Left ventricle myocardium inferior (tissue), 1 donor: Measurements from ENCODE around the gene IFI35. TPM values are rescaled to one million over a fixed set of nuclear protein-coding genes. Genes with fewer than 3 reads are reported as not detected.

Experiments used
- DNase-seq: peaks from one replicate; pipeline ENCODE4 v3.0.0-alpha.2; 2020
- H3K27ac ChIP-seq: fragments of 200-600 bp; replicated peaks from 2 replicates; pipeline ENCODE4 v1.8.0; 2021
- H3K27me3 ChIP-seq: fragments of 200-600 bp; 2 replicates; pipeline ENCODE4 v1.8.0; 2021; ENCODE audit warnings: low read depth
- H3K36me3 ChIP-seq: fragments of 200-600 bp; 2 replicates; pipeline ENCODE4 v1.8.0; 2021
- H3K4me1 ChIP-seq: fragments of 200-600 bp; 2 replicates; pipeline ENCODE4 v1.8.0; 2021
- H3K4me3 ChIP-seq: fragments of 200-600 bp; 2 replicates; pipeline ENCODE4 v1.8.0; 2021; ENCODE audit warnings: mild to moderate bottlenecking, moderate library complexity
- H3K9me3 ChIP-seq: fragments of 200-600 bp; replicated peaks from 2 replicates; pipeline ENCODE4 v1.8.0; 2021
- CTCF ChIP-seq: fragments of 200-600 bp; IDR thresholded peaks from 2 replicates; pipeline ENCODE4 v1.8.0; 2021; ENCODE audit warnings: antibody characterized with exemption, mild to moderate bottlenecking, borderline replicate concordance
- intact Hi-C: fragments of 100-400 bp; cut with micrococcal nuclease; formaldehyde crosslinking; loops from one replicate; pipeline ENCODE4 v1.11.0; 2022
- total RNA-seq: library from RNA; stranded (reverse); fragmentation: NEBNext Ultra II Directional; extraction: Animal tissue kit (Norgen Biotek cat#: 25700); gene quantifications from one replicate; pipeline ENCODE4 v1.2.1, GENCODE V29; 2021
- donor health status: DM: no; HTN: yes; CAD: no; lungs with severe emphysema.

Gene IFI35
- total RNA-seq, 1 donor from 2014 or later = 11.5 TPM

DNA sequence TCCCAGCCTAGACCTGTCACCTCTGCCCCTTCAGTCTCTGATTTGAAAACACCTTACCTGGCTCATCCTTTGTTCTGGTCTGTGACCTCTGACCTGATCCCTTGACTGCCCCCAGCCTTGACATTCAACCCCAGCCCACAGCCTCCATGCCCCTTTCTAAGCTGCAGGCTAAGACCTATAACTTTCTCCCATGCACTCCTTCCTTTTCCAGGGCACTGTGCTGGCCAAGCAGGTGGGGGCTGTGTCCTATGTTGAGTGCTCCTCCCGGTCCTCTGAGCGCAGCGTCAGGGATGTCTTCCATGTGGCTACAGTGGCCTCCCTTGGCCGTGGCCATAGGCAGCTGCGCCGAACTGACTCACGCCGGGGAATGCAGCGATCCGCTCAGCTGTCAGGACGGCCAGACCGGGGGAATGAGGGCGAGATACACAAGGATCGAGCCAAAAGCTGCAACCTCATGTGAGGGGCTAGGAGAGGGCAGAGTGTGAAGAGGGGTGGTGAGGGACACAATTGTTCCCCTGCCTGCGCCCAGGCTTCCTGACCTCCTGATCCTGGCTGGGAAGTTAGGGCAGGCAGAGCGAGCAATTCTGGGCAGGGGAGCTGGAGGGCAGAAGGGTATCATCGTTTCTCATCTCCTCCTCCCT, 21.8 kb downstream of the IFI35 start:
- H3K36me3 ChIP-seq = no peaks in the 10 kb centered on the region
- TF ChIP-seq CTCF = no peak
- peaks cover 13% of the 10 kb centered on the region for H3K4me1 ChIP-seq
- H3K27ac ChIP-seq = no peak overlapping the region
- no peaks in the 10 kb centered on the region for H3K27me3 ChIP-seq
- intact Hi-C loops = no loop called here
- no peak for DNase-seq
- H3K9me3 ChIP-seq = no peaks in the 10 kb centered on the region
- H3K4me3 ChIP-seq = no peak overlapping the region

DNA sequence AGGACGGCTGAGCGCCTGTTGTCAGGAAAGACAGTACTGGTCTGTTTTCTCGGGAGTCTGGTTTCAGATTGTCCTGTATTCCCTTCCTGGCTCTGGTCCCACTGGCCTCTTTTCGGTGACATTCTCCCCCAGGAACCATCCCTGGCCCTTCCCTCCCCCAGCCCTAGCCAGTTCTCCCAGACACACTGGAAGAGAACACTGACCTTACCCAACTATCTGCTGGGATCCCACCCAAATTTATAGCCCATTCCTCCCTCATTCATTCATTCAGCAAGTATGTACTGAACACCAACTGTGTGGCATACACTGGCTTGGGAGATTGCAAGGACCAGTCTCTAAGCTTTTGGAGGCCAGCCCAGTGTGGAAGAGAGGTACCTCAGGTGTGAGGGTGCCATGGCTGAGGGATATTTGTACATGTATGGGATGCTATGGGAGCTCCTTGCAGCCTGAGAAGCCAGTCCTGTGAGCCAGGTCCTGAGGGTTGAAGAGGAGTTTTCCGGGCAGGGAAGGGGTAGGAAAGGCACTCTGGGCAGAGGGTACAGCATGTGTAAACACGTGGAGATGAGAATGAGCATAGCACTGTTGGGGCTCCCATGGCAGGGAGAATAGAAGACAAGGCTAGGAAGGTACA, 23.7 kb downstream of the IFI35 start:
- H3K27me3 ChIP-seq = no peaks in the 10 kb centered on the region
- H3K4me1 ChIP-seq = peaks cover 3% of the 10 kb centered on the region
- no peak overlapping the region for H3K4me3 ChIP-seq
- intact Hi-C loops = no loop called here
- peak overlapping the region; percentile 67 for H3K27ac ChIP-seq
- no peaks in the 10 kb centered on the region for H3K9me3 ChIP-seq
- TF ChIP-seq CTCF = no peak
- DNase-seq = no peak
- H3K36me3 ChIP-seq = no peaks in the 10 kb centered on the region

DNA sequence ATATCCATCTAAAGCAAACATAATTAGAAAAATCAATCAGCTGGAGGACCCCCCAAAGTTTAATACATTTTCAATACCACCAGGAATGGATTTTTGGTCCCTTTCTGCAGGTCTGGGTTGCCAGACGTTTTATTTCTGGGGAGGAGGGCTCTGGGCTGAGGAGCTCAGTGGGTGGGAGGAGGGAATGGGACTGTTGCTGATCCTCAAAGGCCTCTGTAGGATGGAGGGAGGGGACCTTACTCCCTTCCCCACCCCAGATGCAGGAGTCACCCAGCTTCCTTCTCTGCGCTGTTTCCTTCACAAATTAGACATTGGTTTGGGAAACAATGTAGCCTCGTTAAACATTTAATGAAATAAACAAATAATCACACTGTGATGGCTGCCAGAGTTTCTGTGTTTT, 25.1 kb downstream of the IFI35 start:
- Histone ChIP-seq H3K27me3 (no peaks in the 10 kb centered on the region), H3K4me3 (no peak overlapping the region), H3K36me3 (no peaks in the 10 kb centered on the region), H3K4me1 (peaks cover 3% of the 10 kb centered on the region), H3K27ac (no peak overlapping the region), H3K9me3 (no peaks in the 10 kb centered on the region)
- no peak for TF ChIP-seq CTCF
- intact Hi-C loops = no loop called here
- no peak for DNase-seq

DNA sequence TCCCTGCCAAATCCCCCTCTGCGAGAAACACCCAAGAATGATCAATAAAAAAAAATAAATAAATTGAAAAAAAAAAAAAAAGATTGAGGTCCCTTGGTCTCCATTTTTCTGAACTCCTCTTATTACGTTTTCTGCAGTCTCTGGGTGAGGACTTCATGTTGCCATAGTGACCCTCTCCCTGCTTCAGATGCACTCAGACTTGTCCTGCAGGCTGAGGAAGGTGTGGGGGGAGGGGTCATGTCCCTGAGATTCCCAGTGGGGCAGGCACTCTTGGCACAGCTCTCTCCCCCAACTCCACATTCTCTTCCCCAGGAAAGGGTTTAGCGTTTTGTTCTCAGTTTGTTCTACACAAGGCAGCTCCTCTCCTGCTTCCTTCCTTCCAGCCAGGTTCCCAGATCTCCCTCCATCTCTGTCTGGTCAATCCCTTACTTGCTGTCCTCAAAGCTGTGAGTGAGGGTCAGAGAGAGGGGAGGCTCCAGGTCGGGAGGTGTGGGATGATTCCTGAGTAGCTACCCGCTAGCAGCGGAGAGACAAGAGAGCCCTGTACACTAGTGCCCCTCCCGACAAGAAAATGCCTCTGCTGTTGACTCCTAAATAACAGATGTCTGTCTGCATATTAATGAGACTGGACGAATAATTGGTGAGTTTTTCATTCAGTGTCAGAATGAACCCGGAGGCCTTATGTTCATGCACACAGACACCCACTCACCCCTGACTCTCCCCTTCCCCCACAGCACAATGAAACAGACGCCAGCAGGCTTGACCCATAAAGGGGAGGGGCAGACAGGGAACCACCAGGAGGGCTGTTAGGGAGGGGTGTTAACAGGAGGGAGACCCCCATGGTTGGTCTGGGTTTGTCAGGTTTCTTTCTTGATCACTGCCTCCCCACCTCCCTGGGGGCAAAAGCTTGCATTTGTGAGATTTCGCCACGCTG, 27.6 kb downstream of the IFI35 start:
- Histone ChIP-seq H3K36me3 (no peaks in the 10 kb centered on the region), H3K27me3 (no peaks in the 10 kb centered on the region), H3K4me3 (no peak overlapping the region), H3K27ac (no peak overlapping the region), H3K4me1 (peaks cover 3% of the 10 kb centered on the region), H3K9me3 (no peaks in the 10 kb centered on the region)
- intact Hi-C loops = no loop called here
- no peak for DNase-seq
- TF ChIP-seq CTCF = no peak

DNA sequence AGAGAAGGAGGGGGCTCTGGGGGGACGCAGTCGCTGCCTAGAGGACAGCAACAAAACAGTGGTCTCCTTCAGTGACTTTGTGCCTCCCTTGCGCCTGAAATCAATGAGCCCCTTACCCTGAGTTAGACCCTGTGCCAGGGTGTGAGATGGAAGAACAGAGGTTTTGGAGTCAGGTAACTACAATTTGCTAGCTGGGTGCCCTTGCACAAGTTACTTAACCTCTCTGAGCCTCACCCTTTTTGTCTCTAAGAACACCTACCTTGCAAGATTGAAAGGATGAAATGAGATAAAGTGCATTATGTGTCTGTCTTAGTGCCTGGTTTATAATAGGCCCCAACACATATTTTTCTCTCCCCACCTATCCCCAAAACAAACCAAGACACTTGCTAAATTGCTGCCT, 28.3 kb downstream of the IFI35 start:
- DNase-seq = no peak
- Histone ChIP-seq H3K36me3 (no peaks in the 10 kb centered on the region), H3K9me3 (no peaks in the 10 kb centered on the region), H3K27ac (no peak overlapping the region), H3K4me3 (no peak overlapping the region), H3K27me3 (no peaks in the 10 kb centered on the region), H3K4me1 (no peaks in the 10 kb centered on the region)
- no peak for TF ChIP-seq CTCF
- intact Hi-C loops = no loop called here
